ENCODE data around the gene SCNN1B. TPM values are rescaled to one million over a fixed set of nuclear protein-coding genes. Genes with fewer than 3 reads are reported as not detected.

Gene SCNN1B
- total RNA-seq, 2 experiments from 2014 or later: not detected

DNA sequence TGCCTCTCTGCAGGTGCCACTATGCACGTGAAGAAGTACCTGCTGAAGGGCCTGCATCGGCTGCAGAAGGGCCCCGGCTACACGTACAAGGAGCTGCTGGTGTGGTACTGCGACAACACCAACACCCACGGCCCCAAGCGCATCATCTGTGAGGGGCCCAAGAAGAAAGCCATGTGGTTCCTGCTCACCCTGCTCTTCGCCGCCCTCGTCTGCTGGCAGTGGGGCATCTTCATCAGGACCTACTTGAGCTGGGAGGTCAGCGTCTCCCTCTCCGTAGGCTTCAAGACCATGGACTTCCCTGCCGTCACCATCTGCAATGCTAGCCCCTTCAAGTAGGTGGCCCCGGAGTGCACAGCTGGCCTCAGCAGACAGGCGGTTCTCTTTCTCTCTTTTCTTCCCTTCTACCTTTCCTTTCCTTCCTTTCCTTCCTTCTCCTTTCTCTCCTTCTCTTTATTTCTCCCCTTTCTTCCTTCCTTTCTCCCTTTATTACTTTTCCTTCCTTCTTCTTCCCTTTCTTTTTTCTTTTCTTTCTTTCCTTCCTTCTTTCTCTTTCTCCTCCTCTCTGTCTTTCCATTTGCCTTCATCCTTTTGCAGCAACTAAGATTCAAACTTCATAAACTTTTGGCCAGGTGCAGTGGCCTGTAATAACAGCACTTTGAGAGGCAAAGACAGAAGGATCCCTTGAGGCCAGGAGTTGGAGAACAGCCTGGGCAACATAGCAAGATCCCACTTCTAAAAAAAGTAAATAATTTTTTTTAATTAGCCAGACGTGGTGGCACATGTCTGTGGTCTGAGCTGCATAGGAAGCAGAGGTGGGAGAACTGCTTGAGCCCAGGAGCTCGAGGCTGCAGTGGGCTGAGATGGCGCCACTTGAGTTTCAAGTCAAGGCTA is 46.7 kb downstream of the SCNN1B start:
- Mint-ChIP-seq H3K36me3 (ENCODE audit: low read depth) (no peaks in the 10 kb centered on the region), H3K4me3 (no peak overlapping the region), H3K4me1 (ENCODE audit: low read depth) (no peaks in the 10 kb centered on the region), H3K27ac (no peak overlapping the region), H3K27me3 (peaks cover 25% of the 10 kb centered on the region), H3K9me3 (peaks cover 2% of the 10 kb centered on the region)
- ATAC-seq (ENCODE audit: poor library complexity) (no peak), DNase-seq (no peak)
- no peaks in the 10 kb centered on the region for H3K36me3 ChIP-seq (ENCODE audit: insufficient read depth, low read length)
- CTCF ChIA-PET: no interaction called here
- POLR2A ChIA-PET: no interaction called here
- H3K4me3 ChIP-seq (ENCODE audit: low read length): no peak overlapping the region
- no peaks in the 10 kb centered on the region for H3K4me1 ChIP-seq (ENCODE audit: insufficient read depth, low read length)
- H3K9me3 ChIP-seq (ENCODE audit: control insufficient read depth in 1 of 2, insufficient read depth in 1 of 2, low read length in 2 of 2): no peaks in the 10 kb centered on the region
- peaks cover 3 to 7% of the 10 kb centered on the region in 2 experiments for H3K27me3 ChIP-seq (ENCODE audit: control insufficient read depth in 1 of 2, insufficient read depth in 2 of 2, low read length in 2 of 2)
- TF ChIP-seq, protein P1, sequence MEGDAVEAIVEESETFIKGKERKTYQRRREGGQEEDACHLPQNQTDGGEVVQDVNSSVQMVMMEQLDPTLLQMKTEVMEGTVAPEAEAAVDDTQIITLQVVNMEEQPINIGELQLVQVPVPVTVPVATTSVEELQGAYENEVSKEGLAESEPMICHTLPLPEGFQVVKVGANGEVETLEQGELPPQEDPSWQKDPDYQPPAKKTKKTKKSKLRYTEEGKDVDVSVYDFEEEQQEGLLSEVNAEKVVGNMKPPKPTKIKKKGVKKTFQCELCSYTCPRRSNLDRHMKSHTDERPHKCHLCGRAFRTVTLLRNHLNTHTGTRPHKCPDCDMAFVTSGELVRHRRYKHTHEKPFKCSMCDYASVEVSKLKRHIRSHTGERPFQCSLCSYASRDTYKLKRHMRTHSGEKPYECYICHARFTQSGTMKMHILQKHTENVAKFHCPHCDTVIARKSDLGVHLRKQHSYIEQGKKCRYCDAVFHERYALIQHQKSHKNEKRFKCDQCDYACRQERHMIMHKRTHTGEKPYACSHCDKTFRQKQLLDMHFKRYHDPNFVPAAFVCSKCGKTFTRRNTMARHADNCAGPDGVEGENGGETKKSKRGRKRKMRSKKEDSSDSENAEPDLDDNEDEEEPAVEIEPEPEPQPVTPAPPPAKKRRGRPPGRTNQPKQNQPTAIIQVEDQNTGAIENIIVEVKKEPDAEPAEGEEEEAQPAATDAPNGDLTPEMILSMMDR (IDR thresholded peaks at IDR 0.05): no peak
- H3K27ac ChIP-seq (ENCODE audit: low read depth in 1 of 2, low read length in 2 of 2): no peak overlapping the region
- intact Hi-C loops (cut with DNase I, micrococcal nuclease): no loop called here

DNA sequence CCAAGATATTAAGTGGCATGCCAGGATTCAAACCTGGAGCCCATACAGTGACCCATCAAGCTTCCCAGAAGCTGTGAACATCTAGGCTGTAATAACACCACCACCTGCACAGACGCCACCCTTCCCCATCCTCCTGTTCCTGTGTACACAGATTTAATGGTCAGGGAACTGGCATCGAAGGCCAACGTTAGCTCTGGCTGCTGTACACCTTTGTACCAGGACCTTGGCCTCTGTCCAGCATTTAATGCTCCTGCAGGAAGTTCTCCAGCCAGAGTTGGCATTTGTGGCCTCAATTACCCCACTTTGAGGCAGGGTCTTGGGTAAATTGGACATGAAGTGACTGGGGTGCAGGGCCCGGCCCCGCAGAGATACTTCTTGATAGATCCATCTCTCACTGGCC is 49.3 kb downstream of the SCNN1B start:
- ChIA-PET CTCF (interaction anchor here (0.6 kb wide), 1 partner anchor 62 kb away, joined by 3 read pairs; no protein-coding TSS in a partner anchor), POLR2A (no interaction called here)
- H3K27ac ChIP-seq (ENCODE audit: low read depth in 1 of 2, low read length in 2 of 2): no peak overlapping the region
- Mint-ChIP-seq H3K9me3 (peaks cover 3% of the 10 kb centered on the region), H3K4me1 (ENCODE audit: low read depth) (no peaks in the 10 kb centered on the region), H3K36me3 (ENCODE audit: low read depth) (no peaks in the 10 kb centered on the region), H3K27me3 (peaks cover 17% of the 10 kb centered on the region), H3K4me3 (no peak overlapping the region), H3K27ac (no peak overlapping the region)
- ATAC-seq (ENCODE audit: poor library complexity): no peak
- H3K27me3 ChIP-seq (ENCODE audit: control insufficient read depth in 1 of 2, insufficient read depth in 2 of 2, low read length in 2 of 2): peaks cover 3 to 7% of the 10 kb centered on the region in 2 experiments
- H3K4me3 ChIP-seq (ENCODE audit: low read length): no peak overlapping the region
- H3K9me3 ChIP-seq (ENCODE audit: control insufficient read depth in 1 of 2, insufficient read depth in 1 of 2, low read length in 2 of 2): no peaks in the 10 kb centered on the region
- H3K36me3 ChIP-seq (ENCODE audit: insufficient read depth, low read length): no peaks in the 10 kb centered on the region
- TF ChIP-seq, protein P1 (IDR thresholded peaks at IDR 0.05): no peak
- no peaks in the 10 kb centered on the region for H3K4me1 ChIP-seq (ENCODE audit: insufficient read depth, low read length)
- intact Hi-C loops (cut with DNase I, micrococcal nuclease): no loop called here
- no peak for DNase-seq

DNA sequence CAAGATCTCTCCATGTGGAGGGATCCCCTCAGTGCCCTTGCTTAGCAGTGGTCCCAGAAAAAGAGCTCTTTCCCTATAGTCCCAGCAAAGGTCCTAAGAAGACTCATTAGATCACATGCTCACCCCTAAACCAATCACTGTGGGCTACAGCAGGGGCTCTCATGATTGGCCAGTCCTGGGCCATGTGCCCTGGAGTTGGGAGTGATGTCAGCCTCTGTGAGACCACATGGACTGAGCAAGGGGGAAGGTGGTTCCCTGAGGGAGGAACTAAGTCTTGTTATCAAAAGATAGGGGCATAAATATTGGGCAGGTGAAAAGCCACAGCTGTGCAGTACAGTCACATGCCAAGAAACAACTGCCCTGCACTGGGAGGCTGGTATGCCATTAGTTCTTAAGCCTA is 51.3 kb downstream of the SCNN1B start:
- no peak overlapping the region for H3K27ac Mint-ChIP-seq
- H3K27me3 Mint-ChIP-seq: peaks cover 8% of the 10 kb centered on the region
- H3K36me3 Mint-ChIP-seq (ENCODE audit: low read depth): no peaks in the 10 kb centered on the region
- H3K4me1 ChIP-seq (ENCODE audit: insufficient read depth, low read length): no peaks in the 10 kb centered on the region
- POLR2A ChIA-PET: no interaction called here
- H3K4me3 ChIP-seq (ENCODE audit: low read length): no peak overlapping the region
- intact Hi-C loops (cut with DNase I, micrococcal nuclease): no loop called here
- H3K9me3 ChIP-seq (ENCODE audit: control insufficient read depth in 1 of 2, insufficient read depth in 1 of 2, low read length in 2 of 2): no peaks in the 10 kb centered on the region
- H3K4me1 Mint-ChIP-seq (ENCODE audit: low read depth): no peaks in the 10 kb centered on the region
- no peak overlapping the region for H3K27ac ChIP-seq (ENCODE audit: low read depth in 1 of 2, low read length in 2 of 2)
- ATAC-seq (ENCODE audit: poor library complexity) (no peak), DNase-seq (no peak)
- TF ChIP-seq, protein P1 (IDR thresholded peaks at IDR 0.05): no peak
- H3K36me3 ChIP-seq (ENCODE audit: insufficient read depth, low read length): no peaks in the 10 kb centered on the region
- CTCF ChIA-PET: no interaction called here
- no peak overlapping the region for H3K4me3 Mint-ChIP-seq
- H3K27me3 ChIP-seq (ENCODE audit: control insufficient read depth in 1 of 2, insufficient read depth in 2 of 2, low read length in 2 of 2): peaks cover 3 to 4% of the 10 kb centered on the region in 2 experiments
- peaks cover 3% of the 10 kb centered on the region for H3K9me3 Mint-ChIP-seq
